HG02642 (cell line): ENCODE data around the gene NPHP4.

Source experiments
- ATAC-seq: cut with Tn5 transposase; IDR thresholded peaks from one replicate; pipeline ENCODE4 v1.9.1; 2021; ENCODE audit warnings: mild to moderate bottlenecking; ENCODE audit not compliant: unreplicated experiment, poor library complexity

The NPHP4 gene

DNA sequence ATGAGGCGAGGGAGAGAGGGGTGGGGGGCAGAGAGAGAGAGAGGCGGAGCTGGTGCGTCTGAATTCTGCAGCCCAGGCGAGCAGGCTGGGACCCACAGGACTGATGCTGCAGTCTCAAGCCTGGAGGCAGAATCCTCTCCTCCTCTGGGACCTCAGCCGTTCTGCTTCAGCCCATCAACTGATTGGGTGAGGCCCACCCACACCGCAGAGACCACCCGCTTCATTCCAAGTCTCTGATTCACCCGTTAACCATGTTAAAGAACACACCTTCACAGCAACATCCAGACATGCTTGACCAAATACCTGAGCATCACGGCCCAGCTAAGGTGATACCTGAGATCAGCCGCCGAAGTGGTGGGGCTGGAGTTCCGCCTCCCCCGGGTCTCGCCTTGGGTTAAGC is 147.8 kb downstream of the NPHP4 start:
- no peak for ATAC-seq

DNA sequence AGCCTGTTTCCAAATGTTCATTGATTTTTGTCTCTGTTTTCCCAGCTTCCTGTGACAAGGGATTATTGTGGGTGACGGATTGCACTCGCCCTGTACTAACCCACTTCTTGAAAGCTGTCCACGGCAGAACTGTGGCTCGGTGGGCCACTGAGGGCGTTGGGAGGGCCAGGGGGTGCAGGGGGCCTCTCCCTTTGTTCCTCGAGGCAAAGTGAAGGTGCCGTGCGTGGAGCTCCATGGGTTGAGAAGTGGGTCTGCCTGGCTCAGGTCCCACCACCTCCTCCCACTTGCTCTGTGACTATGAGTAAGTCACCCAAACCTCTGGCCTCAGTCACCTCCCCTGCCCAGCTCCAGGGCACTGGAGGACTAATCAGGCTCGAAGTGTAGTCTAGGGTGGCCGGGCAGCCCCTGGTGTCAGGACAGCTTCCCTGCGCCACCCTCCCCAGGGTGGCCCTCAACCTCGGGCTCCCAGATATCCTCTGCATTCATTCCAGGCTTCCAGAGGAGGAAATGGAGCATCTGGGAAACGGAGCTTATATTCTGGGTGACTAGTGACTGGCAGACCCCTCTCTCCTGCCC is 148.6 kb downstream of the NPHP4 start:
- ATAC-seq: no peak

DNA sequence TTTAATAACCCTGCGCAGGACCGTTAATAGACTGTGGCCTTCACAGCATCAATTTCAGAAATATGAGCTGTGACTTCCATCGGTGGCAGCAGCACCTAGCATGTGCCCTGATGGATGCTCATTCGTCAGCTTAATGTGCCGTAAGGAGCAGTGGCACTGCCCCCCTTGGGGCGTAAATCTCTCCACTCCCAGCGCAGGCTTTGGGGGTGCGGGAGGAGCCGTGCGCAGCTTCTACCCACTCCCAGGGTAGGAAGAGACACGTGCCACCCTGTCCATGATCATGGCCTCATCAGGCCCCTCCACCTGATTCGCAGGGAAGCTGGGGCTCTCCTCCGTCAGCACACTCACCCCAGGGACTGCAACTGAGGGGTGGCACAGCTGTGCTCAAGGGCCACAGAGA is 149.5 kb downstream of the NPHP4 start:
- no peak for ATAC-seq

DNA sequence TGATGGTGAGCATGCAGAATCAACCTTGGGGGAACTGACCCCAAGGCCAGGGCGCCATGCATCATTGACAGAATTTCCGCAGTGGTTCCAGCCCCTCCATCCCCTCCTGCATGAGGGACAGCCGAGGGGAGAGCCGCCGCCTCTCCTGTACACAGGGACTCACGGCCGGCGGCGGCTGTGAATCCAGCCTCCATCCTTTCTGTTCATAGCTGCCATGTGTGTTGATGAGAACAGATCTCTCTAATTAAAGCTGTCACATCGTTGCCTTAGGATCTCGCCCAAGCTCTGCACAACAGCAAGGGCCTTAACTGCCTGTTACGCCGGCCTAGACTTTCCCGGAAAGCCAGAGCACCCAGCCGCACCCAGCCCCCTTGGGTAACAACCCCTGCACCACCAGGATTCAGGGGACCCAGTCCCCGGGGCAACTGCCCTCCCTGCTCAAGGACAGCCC is 151.6 kb downstream of the NPHP4 start:
- ATAC-seq: no peak

DNA sequence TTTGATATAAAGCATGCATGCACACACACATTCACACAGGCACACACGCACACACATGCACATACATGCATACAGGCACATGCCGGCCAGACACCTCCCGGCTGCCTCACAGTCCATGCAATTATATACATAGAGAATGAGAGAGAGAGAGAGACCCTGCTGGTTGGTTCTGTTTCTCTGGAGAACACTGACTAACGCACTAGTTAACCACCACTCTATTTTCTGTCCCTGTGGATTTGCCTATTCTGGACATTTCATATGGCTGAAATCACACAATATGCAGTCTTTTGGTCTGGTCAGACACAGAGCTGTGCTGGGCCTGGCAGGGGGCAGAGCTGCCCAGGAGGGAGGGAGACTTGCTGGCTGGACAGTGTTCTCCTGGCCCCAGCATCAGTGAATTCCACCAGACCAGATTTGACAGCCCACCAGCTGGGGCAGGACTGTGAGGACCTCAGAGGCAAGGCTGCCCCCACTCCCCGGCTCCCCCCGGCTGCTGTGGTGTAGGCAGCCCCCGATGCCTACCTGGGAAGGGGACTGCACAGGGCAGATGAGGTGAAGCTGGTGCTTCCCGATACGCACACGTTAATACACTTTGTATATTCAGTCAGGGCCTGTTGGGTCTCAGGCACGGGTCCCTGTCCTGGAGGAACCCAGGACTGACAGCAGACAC is 152.2 kb downstream of the NPHP4 start:
- no peak for ATAC-seq

DNA sequence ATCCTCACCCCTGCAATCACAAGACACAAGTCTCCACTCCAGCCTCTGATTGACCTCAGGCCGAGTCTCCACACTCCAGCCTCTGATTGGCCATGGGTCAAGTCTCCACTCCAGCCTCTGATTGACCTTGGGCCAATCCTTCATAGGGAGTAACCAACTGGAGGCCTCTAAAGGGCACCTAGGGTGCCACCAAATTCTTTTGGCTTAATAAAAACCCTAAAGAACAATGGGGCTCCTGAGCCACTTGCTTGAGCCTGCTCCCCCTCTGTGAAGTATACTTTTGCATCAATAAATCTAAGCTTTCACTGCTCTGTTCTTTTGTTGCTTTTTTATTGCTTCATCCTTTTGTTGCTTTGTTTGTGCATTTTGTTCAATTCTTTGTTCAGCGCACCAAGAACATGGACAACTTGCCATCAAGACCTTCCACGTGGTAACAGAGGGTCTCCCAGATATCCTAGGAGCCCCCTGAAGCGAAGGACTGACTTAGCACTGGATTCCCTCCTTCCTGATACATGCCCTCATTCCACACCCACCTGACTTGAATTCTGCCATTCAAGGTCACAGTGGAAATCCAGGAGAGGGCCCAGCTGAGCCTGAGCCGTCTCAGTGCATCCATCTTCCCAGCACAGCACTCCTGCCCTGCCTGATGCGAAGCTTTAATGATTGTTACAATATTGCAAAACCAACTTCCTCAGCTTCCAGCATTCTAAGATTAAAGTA is 152.9 kb downstream of the NPHP4 start:
- no peak for ATAC-seq

DNA sequence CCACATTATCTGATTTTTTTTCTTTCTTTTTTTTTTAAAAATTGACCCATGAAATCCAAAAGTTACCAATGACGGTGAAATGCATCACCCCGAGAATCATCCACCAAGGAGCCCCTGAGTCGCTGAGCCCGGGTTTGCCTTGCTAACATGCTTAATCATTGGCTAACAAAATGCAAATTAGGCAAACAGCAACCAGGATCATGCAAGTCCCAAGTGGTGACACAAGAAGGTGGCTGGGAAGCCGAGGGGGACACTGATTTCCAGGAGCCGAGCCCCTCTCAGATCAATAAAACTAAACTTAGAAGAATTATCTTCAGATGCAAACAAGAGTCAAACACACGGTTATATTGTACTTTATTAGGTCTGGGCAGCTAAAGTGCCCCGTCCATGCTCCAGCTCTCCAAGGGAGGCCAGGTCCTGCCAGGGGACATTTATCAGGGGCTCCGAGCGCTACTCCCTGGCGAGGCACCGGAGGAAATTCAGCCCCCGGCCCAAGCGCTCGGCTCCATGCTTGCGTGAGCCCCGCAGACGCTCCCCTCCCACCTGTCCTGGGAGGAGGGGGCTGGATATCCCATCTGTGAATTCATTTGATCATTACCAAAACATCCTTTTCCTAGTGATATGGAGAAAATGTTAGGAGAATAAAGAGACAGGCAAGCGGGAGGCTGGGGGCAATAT is 154.1 kb downstream of the NPHP4 start:
- ATAC-seq: no peak

DNA sequence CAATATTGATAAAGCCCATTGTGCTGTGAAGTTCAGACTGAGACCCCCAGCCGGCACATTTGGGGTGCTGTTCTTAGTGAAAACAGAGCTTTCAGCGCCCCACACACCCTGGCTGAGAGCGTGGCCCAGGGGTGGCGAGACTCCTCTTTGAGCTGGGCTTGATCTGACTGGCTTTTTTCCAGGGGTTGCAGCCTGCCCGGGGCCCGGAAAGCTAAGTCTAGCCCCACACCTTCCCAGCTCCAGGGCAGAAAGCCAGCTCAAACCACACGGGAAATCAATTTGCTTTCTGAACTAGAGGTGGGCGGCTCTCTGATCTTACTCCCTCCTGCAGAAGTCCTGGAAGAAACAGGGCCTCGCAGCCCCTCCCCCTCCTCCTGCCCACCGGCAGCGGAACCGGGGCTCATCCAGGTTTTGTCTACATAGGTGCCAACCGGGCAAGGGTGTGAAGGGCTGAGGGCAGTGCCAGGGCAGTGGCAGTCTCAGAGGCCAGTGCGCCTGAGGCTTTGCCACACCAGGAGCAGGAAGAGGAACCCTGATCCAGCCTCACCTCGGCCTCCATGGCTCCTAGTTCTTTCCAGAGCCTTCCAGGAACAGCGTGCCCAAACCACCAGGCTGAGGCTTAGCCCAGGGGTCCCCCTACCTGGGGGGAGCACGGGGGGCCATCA is 155.3 kb downstream of the NPHP4 start:
- no peak for ATAC-seq

DNA sequence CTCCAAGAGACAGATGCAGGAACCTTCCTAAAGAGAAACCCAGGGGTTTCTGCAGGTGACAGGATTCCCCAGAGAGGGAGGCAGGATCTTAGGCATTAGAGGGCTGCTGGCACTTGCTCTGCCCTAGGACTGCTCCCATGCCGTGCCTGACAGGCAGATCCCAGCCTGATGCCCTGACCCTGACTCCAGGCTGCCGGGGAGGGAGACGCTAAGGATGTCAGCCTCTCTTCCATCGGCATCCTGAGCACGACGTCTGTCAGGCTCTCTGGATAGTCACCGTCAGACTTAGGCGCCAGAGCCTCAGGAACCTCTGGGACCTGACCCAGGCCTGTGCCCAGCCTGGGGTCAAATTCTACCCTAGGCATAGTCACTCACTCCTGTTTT is 157.1 kb downstream of the NPHP4 start:
- no peak for ATAC-seq

DNA sequence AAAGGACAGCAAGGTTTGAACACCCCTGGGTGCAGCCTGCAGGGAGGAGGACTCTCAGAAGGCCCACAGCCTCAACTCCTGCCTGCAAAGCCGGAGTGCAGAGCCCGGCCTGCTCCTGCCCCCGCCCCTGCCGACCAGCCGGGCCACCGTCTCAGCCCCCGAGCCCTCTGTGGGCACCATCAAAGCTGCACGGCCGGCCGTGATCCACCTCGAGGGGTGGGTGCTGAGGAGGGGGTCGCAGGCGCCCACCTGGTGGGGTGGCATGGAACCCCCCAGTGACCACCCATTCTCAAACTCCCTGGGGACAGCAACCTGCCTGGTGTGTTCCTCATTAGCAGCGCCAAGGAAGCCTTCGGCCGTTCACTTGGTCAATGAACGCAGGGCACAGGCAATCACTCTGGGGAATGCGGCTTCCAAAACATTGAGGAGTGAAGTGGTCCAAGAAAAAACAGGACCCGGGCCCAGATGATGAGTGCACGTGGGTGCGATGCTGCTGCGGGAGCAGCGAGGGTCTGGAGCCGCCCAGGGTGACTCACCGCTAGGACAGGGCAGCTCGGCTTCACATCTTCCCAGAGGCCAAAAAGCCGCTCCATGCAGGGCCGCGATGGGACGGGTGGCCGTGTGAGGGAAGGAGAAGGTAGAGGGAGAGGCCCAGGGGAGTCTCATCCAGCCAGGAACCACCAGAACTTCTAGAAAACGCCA is 157.6 kb downstream of the NPHP4 start:
- ATAC-seq: no peak

DNA sequence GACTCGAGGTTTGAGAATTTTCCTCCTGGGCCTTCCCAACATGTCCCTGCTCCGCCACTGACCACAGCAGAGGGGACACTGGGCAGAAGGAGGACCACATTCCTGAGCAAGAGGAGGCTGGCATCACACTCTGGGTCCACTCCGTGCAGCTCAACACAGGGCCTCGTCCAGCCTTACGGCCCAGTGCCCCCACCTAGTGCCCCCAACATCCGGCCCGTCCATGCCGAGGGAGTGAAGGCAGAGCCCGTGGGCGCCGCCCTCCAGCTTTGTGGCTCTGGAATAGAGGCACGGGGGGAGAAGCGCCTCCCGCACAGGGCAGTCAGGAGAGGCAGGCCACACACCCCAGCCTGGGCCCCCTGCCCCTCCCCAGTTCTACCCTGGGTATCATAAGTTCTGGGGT is 158.3 kb downstream of the NPHP4 start:
- ATAC-seq: no peak

DNA sequence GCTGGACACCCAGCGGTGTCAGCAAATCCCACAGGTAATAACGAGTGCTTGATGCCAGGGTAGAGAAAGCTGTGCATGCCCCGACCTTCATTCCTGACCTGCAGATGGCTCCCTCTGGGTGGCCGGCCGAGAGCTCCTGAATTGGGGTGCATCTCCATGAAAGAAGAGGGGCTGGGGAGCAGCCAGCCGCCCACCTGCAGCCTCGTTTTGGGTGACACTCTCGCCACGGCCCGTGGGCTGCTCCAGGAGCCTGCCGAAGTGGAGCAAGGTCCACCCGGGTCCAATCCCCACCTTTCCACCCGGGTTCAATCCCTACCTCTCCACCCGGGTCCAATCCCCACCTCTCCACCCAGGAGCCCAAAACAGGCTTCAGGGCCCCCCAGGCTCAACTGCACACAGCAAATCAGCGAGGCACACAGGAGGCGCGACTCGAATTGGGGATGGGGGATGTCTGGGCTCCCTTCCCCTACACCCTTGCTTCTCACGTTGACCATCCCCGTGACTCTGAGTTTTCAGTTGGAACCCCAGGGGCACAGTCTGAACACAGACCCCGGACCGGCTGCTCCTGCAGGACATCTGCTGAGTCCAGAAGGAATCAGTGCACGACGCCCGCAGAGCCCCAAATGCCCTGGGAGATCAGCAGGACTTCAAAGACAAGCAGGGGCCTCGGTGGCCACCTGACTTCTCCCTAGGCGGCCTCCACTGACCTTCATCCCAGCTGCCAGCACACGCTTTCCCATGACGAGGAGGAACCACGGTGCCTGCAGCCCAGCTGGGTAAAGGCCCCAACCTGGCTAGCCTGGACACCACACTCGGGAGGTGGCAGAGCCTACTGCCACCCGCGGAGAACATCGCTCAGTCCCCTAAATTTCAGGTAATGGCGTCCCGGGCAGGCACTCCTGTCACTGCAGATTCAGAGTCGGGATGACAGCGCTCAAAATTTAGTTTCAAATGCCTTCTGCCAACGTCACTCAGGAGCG is 159.0 kb downstream of the NPHP4 start:
- no peak for ATAC-seq

DNA sequence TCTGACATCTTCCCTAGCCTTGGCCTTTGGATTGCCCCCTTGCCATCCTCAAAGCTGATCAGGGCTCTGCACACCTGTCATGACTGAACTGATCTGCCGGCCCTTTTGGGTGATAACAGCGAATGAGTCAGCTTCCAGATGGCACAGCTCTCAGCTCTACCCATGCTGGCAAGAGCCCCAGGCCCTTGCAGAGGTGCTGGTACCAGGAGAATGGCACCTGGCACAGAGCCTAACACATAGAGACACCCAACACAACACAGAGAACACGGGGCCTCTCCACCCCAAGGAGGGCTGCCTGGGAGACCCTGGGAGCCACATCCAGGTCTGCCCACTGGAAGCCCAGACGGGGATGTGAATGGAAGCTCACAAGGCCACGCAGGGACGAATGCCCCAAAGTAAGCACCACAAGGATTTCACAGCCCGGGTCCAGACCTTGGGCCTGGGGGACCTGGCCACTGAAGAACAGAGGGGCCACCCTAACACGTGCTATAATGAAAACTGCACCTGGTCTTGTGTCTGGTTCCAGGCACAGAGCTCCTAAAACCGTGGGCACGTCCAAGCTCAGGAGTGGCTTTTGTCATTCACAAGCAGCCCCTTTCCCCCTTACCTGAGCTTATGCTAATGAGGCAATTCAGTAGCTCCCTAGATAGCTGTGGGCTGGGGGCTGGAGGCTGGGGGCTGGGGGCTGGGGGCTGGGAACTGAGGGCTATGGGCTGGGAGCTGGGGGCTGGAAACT is 160.5 kb downstream of the NPHP4 start:
- ATAC-seq: no peak

DNA sequence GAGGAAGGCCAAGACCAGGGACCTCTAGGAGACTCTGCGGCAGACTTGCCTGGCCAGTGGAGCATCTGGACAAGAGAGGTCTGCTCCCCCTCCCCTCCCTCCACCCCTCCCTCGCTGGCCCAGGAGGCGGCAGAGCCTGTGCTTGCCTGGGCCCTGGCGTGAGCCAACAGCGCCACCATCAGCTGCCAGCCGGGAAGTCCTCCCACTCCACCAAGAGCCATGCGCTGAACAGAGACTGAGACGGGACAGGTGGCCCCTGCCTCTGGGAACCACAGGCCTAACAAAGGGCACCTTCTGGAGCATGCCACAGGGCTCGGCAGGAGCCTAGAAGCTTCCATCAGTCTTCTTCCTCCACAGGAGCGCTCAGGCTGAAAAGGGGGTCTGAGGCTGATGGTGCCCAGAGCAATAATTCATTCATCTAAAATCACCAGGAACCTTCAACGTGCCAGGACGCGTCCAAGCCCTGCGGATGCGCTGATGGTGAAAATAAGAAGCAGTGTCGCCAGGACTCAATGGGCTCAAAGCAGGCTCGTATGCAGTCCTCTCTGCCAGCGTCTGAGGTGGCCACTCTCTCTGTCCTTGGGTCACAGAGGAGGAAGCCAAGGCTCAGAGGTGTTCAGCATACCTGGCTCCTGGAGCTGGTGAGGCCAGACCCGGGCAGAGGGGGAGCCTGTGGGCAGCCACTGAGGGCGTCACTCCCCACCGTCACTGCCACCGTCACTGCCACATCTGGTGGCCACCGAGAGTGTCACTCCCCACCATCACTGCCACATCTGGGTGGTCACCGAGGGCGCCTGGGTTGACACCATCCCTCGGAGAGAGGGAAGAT is 161.2 kb downstream of the NPHP4 start:
- no peak for ATAC-seq

DNA sequence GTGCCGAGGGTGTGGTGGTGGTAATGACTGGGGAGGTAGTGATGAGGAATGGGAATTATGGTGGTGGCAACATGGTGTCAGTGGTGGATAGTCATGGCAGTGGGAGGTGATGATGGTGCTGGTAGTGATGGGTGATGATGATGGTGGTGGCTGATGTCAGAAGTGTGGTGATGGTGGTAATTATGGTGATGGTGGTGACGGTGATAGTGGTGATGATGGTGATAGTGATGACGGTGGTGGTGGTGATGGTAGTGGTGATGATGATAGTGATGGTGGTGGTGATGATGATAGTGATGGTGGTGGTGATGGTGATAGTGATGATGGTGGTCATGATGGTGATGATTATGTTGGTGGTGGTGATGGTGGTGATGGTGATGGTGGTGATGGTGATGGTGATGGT is 162.8 kb downstream of the NPHP4 start:
- ATAC-seq: no peak

DNA sequence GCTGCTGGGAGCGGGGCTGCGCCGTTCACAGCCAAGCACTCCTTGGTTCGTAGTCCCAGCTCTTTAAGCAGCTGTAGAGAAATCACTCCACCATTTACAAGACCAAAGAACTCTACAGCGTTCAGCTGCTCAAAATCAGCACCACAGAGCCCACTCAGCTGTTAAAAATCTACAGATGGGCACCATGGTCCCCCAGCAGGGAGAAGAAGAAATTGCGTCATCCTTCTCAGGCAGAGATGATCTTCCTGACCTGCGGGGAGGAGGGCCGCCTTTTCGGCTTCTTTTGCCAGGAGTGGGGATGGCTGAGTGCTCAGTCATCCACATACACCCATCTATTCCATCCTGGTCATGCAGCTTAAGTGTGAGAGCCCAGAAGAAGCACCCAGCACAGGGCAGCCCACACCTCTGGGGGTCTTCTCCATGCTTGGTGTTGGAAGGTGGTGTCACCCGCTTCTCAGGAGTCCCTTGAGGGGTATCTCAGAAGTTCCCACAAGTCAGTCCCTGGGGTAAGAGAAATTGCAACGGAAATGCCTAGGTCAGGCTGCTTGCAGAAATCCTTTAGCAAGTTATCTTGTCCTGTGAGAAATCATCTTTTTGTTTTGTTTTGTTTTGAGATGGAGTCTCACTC is 163.8 kb downstream of the NPHP4 start:
- ATAC-seq: no peak

DNA sequence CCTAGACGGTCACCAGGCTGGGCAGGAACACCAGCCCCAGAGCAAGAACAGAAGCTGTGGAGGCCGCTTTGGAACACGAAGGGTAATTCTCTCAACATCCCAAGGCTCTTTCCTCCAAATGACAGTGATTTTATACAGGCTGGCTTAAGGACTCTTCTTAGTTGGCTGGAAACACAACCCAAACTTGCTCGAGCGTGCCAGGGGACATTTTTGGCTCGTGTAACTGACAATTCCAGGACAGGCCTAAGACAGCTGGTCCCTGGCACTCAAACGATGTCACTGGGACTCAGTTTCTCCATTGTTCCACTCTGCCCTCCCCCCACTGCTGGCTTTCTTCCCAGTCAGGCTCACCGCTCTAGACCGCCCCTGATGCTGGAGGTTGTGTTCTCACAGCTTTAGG is 164.7 kb downstream of the NPHP4 start:
- ATAC-seq: no peak
